OCI-LY7 (cell line): ENCODE measurements around the gene SLC23A1. TPM values are rescaled to one million over a fixed set of nuclear protein-coding genes. Genes with fewer than 3 reads are reported as not detected.
"Not testable (repeated sequence)": the region's sequence is repeated elsewhere in the genome, so short reads cannot be mapped to it uniquely, and the experiment has no call there.

Experiments used
- BruUV-seq: library from RNA; stranded (reverse); fragments of 400-500 nt; replicated peaks from 2 replicates; lab custom pipeline; 2021; lab: Mats Ljungman, UMichigan
- CTCF ChIA-PET: fragments of 300-600 bp; sonication (Branson Sonifier 250); formaldehyde crosslinking; loops from one replicate; lab custom pipeline; 2022; ENCODE audit warnings: antibody characterized with exemption; ENCODE audit not compliant: unreplicated experiment; lab: Charles Lee
- POLR2A ChIA-PET: fragments of 300-600 bp; sonication (Branson Sonifier 250); formaldehyde crosslinking; loops from one replicate; lab custom pipeline; 2022; ENCODE audit warnings: antibody characterized with exemption; lab: Charles Lee
- DNase-seq: peaks from one replicate; pipeline ENCODE4 v3.0.0-alpha.2; 2015; ENCODE audit warnings: low spot score
- H2AFZ ChIP-seq: fragments of 200-600 bp; sonication (generic), shearing (Covaris generic); 2 replicates; pipeline ENCODE4 v1.6.1; 2014; ENCODE audit warnings: mild to moderate bottlenecking, antibody characterized with exemption, low read length, moderate library complexity
- H3K27ac ChIP-seq: fragments of 200-600 bp; sonication (generic); 2 replicates; pipeline ENCODE4 v1.5.1; 2014; ENCODE audit warnings: mixed run types, low read depth, mild to moderate bottlenecking, moderate library complexity, low read length, inconsistent platforms; ENCODE audit not compliant: poor library complexity, severe bottlenecking
- H3K36me3 ChIP-seq: fragments of 200-600 bp; sonication (generic); 2 replicates; pipeline ENCODE4 v1.6.1; 2014; ENCODE audit warnings: mild to moderate bottlenecking, antibody characterized with exemption, low read length, moderate library complexity, mixed read lengths; ENCODE audit not compliant: insufficient read depth
- H3K4me1 ChIP-seq: fragments of 200-600 bp; sonication (generic); 2 replicates; pipeline ENCODE4 v1.5.1; 2014; ENCODE audit warnings: mild to moderate bottlenecking, low read length; ENCODE audit not compliant: insufficient read depth, poor library complexity, severe bottlenecking
- H3K4me2 ChIP-seq: fragments of 200-600 bp; sonication (generic); 2 replicates; pipeline ENCODE4 v1.6.1; 2014; ENCODE audit warnings: mild to moderate bottlenecking, low read length
- H3K4me3 ChIP-seq: fragments of 200-600 bp; sonication (generic); 2 replicates; pipeline ENCODE4 v1.5.1; 2014; ENCODE audit warnings: mild to moderate bottlenecking, low read depth, low read length; ENCODE audit not compliant: poor library complexity, severe bottlenecking
- H3K79me2 ChIP-seq: fragments of 200-600 bp; sonication (generic); 2 replicates; pipeline ENCODE4 v1.6.1; 2016; ENCODE audit warnings: low read depth, mild to moderate bottlenecking, low read length, moderate library complexity, mixed read lengths; ENCODE audit not compliant: insufficient read depth
- H3K9me2 ChIP-seq: fragments of 200-600 bp; sonication (generic); 2 replicates; pipeline ENCODE4 v1.6.1; 2016; ENCODE audit warnings: mild to moderate bottlenecking, low read length, mixed read lengths; ENCODE audit not compliant: insufficient read depth
- H3K9me3 ChIP-seq: fragments of 200-600 bp; sonication (generic); 2 replicates; pipeline ENCODE4 v1.6.1; 2014; ENCODE audit warnings: mild to moderate bottlenecking, mixed run types, low read length, mixed read lengths
- H4K20me1 ChIP-seq: fragments of 200-600 bp; sonication (generic); 2 replicates; pipeline ENCODE4 v1.6.1; 2014; ENCODE audit warnings: mild to moderate bottlenecking, antibody characterized with exemption, low read length, moderate library complexity, mixed read lengths; ENCODE audit not compliant: insufficient read depth
- CTCF ChIP-seq: fragments of 200-600 bp; sonication (generic); conservative IDR thresholded peaks from 2 replicates; pipeline ENCODE4 v1.5.1; 2014; ENCODE audit warnings: mild to moderate bottlenecking, antibody characterized with exemption, low read length, moderate library complexity, mixed read lengths
- EZH2phosphoT487 ChIP-seq: fragments of 200-600 bp; sonication (generic); IDR thresholded peaks from 2 replicates; pipeline ENCODE4 v1.6.1; 2018; ENCODE audit warnings: low read depth, borderline replicate concordance, mild to moderate bottlenecking, mixed run types, antibody characterized with exemption, low read length, moderate library complexity, mixed read lengths
- intact Hi-C: fragments of 100-400 bp; cut with micrococcal nuclease; formaldehyde crosslinking; loops from one replicate; pipeline ENCODE4 v1.10.0; 2022; ENCODE audit not compliant: unreplicated experiment
- total RNA-seq, 2 experiments: library from RNA; depleted of rRNA in 1 of 2; stranded (reverse); fragments of >200 nt in 1 of 2; shearing (Covaris generic) in 1 of 2; gene quantifications; 2 replicates each; pipeline ENCODE4 v1.2.3, GENCODE V29; 2014 to 2022

The SLC23A1 gene
- total RNA-seq, 2 experiments from 2014 or later = 20.3 to 63.1 TPM

GRCh38 chr5:139360384-139360783 is 22.7 kb downstream of the SLC23A1 start:
- POLR2A ChIA-PET = interaction anchor here (0.7 kb wide), 1 partner anchor 224 kb away, joined by 4 read pairs; no protein-coding TSS in a partner anchor
- peaks cover 72% of the 10 kb centered on the region for H3K79me2 ChIP-seq
- TF ChIP-seq EZH2phosphoT487 (no peak), CTCF (no peak)
- H3K9me2 ChIP-seq = no peaks in the 10 kb centered on the region
- no peak overlapping the region for H2AFZ ChIP-seq
- intact Hi-C loops = no loop called here
- H3K4me2 ChIP-seq = no peak overlapping the region
- H3K9me3 ChIP-seq = peaks cover 6% of the 10 kb centered on the region; the same call in 1 of the 2 replicates
- DNase-seq = no peak
- H4K20me1 ChIP-seq = peaks cover 4% of the 10 kb centered on the region; the same call in 1 of the 2 replicates
- CTCF ChIA-PET = no interaction called here
- H3K27ac ChIP-seq = no peak overlapping the region
- no peak overlapping the region for H3K4me3 ChIP-seq
- peaks cover 77% of the 10 kb centered on the region for H3K36me3 ChIP-seq
- H3K4me1 ChIP-seq = no peaks in the 10 kb centered on the region
- BruUV-seq = no TSS peak

GRCh38 chr5:139358064-139358463 is 25.0 kb downstream of the SLC23A1 start:
- no peak overlapping the region for H3K4me2 ChIP-seq
- no peaks in the 10 kb centered on the region for H3K4me1 ChIP-seq
- intact Hi-C loops = no loop called here
- H3K4me3 ChIP-seq = no peak overlapping the region
- H3K79me2 ChIP-seq = peaks cover 91% of the 10 kb centered on the region
- no peak for DNase-seq
- peaks cover 81% of the 10 kb centered on the region for H3K36me3 ChIP-seq
- BruUV-seq = no TSS peak
- TF ChIP-seq EZH2phosphoT487 (no peak), CTCF (no peak)
- ChIA-PET CTCF (no interaction called here), POLR2A (interaction anchor here (0.6 to 1.8 kb wide), 3 partner anchors 53 to 1396 kb away, joined by 3 to 5 read pairs (median 4); no protein-coding TSS in a partner anchor)
- no peak overlapping the region for H2AFZ ChIP-seq
- H3K9me2 ChIP-seq = no peaks in the 10 kb centered on the region
- no peak overlapping the region for H3K27ac ChIP-seq
- peaks cover 9% of the 10 kb centered on the region; the same call in 1 of the 2 replicates for H3K9me3 ChIP-seq
- H4K20me1 ChIP-seq = peaks cover 4% of the 10 kb centered on the region; the same call in 1 of the 2 replicates

GRCh38 chr5:139355900-139356299 is 27.2 kb downstream of the SLC23A1 start:
- H3K9me3 ChIP-seq, DNase-seq, H3K4me2 ChIP-seq, H4K20me1 ChIP-seq, intact Hi-C loops, H3K4me3 ChIP-seq, POLR2A ChIA-PET, H3K27ac ChIP-seq, BruUV-seq, H3K4me1 ChIP-seq, CTCF ChIA-PET, H3K9me2 ChIP-seq, H2AFZ ChIP-seq: not testable (repeated sequence)
- H3K79me2 ChIP-seq = peaks cover 93% of the 10 kb centered on the region
- H3K36me3 ChIP-seq = peaks cover 87% of the 10 kb centered on the region
